ENCODE measurements around the gene AHCYL1. TPM values are rescaled to one million over a fixed set of nuclear protein-coding genes. Genes with fewer than 3 reads are reported as not detected.

Gene AHCYL1
- total and polyA plus RNA-seq, 10 of the 15 experiments (the other 5 are each of a cell fraction or from before 2014, with no cell fraction given): 24.7 to 73.6 (median 46.8) TPM

GRCh38 chr1:109969146-109969829 is 15.3 kb upstream of the AHCYL1 start:
- H2AFZ ChIP-seq (ENCODE audit: control insufficient read depth, low read depth, low read length): no peak overlapping the region
- CTCF ChIA-PET: interaction anchor here (1.2 to 1.7 kb wide), 2 partner anchors 15 to 329 kb away, joined by 5 to 9 read pairs; partner anchors contain the start of gene AHCYL1
- peak; percentile 13 for FAIRE-seq
- no peak for DNase-seq (ENCODE audit: low read depth, low spot score)
- H3K27me3 ChIP-seq (replicated peaks in 1 of 2; ENCODE audit: control insufficient read depth in 2 of 2, insufficient read depth in 2 of 2, low read length in 1 of 2): no peaks in the 10 kb centered on the region
- no peak overlapping the region for H3K4me2 ChIP-seq (ENCODE audit: control insufficient read depth, insufficient read depth)
- intact Hi-C loops (cut with micrococcal nuclease; ENCODE audit: unreplicated experiment) (no loop called here), in situ Hi-C loops (cut with MboI) (no loop called here)
- no peak overlapping the region for H3K27ac ChIP-seq (ENCODE audit: control insufficient read depth, insufficient read depth)
- WGBS (ENCODE audit: insufficient coverage, insufficient replicate concordance, low lambda C conversion rate, missing lambda C conversion rate): 67% methylated on average over 3 of the region's 3 CpGs
- RAD21 ChIA-PET (ENCODE audit: unreplicated experiment): no interaction called here
- TF ChIP-seq, protein P1, sequence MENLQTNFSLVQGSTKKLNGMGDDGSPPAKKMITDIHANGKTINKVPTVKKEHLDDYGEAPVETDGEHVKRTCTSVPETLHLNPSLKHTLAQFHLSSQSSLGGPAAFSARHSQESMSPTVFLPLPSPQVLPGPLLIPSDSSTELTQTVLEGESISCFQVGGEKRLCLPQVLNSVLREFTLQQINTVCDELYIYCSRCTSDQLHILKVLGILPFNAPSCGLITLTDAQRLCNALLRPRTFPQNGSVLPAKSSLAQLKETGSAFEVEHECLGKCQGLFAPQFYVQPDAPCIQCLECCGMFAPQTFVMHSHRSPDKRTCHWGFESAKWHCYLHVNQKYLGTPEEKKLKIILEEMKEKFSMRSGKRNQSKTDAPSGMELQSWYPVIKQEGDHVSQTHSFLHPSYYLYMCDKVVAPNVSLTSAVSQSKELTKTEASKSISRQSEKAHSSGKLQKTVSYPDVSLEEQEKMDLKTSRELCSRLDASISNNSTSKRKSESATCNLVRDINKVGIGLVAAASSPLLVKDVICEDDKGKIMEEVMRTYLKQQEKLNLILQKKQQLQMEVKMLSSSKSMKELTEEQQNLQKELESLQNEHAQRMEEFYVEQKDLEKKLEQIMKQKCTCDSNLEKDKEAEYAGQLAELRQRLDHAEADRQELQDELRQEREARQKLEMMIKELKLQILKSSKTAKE (IDR thresholded peaks at IDR 0.05; ENCODE audit: low read depth, poor library complexity, severe bottlenecking): peak; percentile 60
- TF ChIP-seq SPI1 (IDR thresholded peaks at IDR 0.05; ENCODE audit: borderline replicate concordance, insufficient read depth, low read depth, low read length) (peak; percentile 85), CTCF (IDR thresholded peaks at IDR 0.05 in 2 of 3, conservative IDR thresholded peaks at IDR 0.05 in 1 of 3; ENCODE audit: control insufficient read depth in 2 of 3, extremely low read depth in 1 of 3, insufficient read depth in 1 of 3, low read depth in 3 of 3, low read length in 3 of 3) (no peak), RAD51 (IDR thresholded peaks at IDR 0.05) (peak; percentile 49; the same call in 1 of the 2 replicates), BHLHE40 (IDR thresholded peaks at IDR 0.05; ENCODE audit: borderline replicate concordance in 1 of 2, low read depth in 2 of 2, low read length in 1 of 2) (peak in 1 of 2 experiments; percentile 65; a peak in 2 of 4 replicates), CHD4 (IDR thresholded peaks at IDR 0.05) (no peak), IKZF2 (IDR thresholded peaks at IDR 0.05) (no peak), ELK1 (IDR thresholded peaks at IDR 0.05; ENCODE audit: low read depth, low read length) (no peak), BCLAF1 (IDR thresholded peaks at IDR 0.05) (no peak), LARP7 (IDR thresholded peaks at IDR 0.05) (no peak)
- SMC1A ChIA-PET (ENCODE audit: uncharacterized antibody, unreplicated experiment): interaction anchor here (0.7 to 0.9 kb wide), 2 partner anchors 152 to 196 kb away, joined by 3 to 5 read pairs; no protein-coding TSS in a partner anchor
- peak; percentile 79 for ATAC-seq
- no peak overlapping the region for H3K4me3 ChIP-seq
- no peaks in the 10 kb centered on the region for H3K79me2 ChIP-seq (ENCODE audit: control insufficient read depth, insufficient read depth, low read length)
- H3K9ac ChIP-seq (ENCODE audit: control insufficient read depth, insufficient read depth, low read length): no peak overlapping the region
- no peaks in the 10 kb centered on the region for H3K4me1 ChIP-seq (ENCODE audit: control insufficient read depth, insufficient read depth, low read length)
- H4K20me1 ChIP-seq (ENCODE audit: control insufficient read depth, insufficient read depth): no peaks in the 10 kb centered on the region
- POLR2A ChIA-PET: no interaction called here
- no TSS peak for BruUV-seq (replicated peaks)
- no peaks in the 10 kb centered on the region; the same call in 2 of the 3 replicates for H3K9me3 ChIP-seq (replicated peaks; ENCODE audit: control insufficient read depth, insufficient read depth, low read length)
- H3K36me3 ChIP-seq (ENCODE audit: control insufficient read depth in 2 of 2, insufficient read depth in 2 of 2, low read length in 1 of 2): no peaks in the 10 kb centered on the region

Measured in GM12878 (cell line).